CD4-positive, CD25-positive, alpha-beta regulatory T cell (primary cell): ENCODE measurements around the gene KCNQ1. TPM values are rescaled to one million over a fixed set of nuclear protein-coding genes. Genes with fewer than 3 reads are reported as not detected.

Experiments used
- ATAC-seq, 2 donors: fragments of 150-1000 bp; cut with Tn5 transposase; one replicate each; pipeline ENCODE4 v1.10.0; 2021; ENCODE audit warnings: low read depth in 2 of 2, moderate number of reproducible peaks in 2 of 2, moderate library complexity in 1 of 2
- DNase-seq, 3 donors: peaks; one replicate each; pipeline versions ENCODE4 v3.0.0 to v3.0.0-alpha.2; 2012 to 2022; ENCODE audit warnings: mixed read lengths in 1 of 3
- H3K27ac ChIP-seq: one replicate; pipeline ENCODE4 v1.7.0; 2013; ENCODE audit warnings: mild to moderate bottlenecking, low read length; ENCODE audit not compliant: insufficient read depth, poor library complexity, severe bottlenecking
- H3K27me3 ChIP-seq: one replicate; pipeline ENCODE4 v1.7.0; 2013; ENCODE audit warnings: low read length; ENCODE audit not compliant: control insufficient read depth, insufficient read depth
- H3K36me3 ChIP-seq: one replicate; pipeline ENCODE4 v1.7.0; 2013; ENCODE audit warnings: mild to moderate bottlenecking, low read length, moderate library complexity; ENCODE audit not compliant: control insufficient read depth, insufficient read depth
- H3K4me1 ChIP-seq: 2 replicates; pipeline ENCODE4 v1.7.0; 2013; ENCODE audit warnings: mild to moderate bottlenecking, low read length; ENCODE audit not compliant: insufficient read depth, control insufficient read depth, poor library complexity, severe bottlenecking
- H3K4me3 ChIP-seq: one replicate; pipeline ENCODE4 v1.7.0; 2013; ENCODE audit warnings: low read depth, mild to moderate bottlenecking, low read length, moderate library complexity
- H3K9me3 ChIP-seq, 2 experiments: 1 replicate in 1 of 2; 2 replicates in 1 of 2; pipeline ENCODE4 v1.7.0; 2013; ENCODE audit warnings: low read length in 2 of 2, mild to moderate bottlenecking in 1 of 2, moderate library complexity in 1 of 2; ENCODE audit not compliant: control insufficient read depth in 2 of 2
- H3K27ac Mint-ChIP-seq, 3 donors: one replicate each; pipeline ENCODE4 v1.8.0; 2020 to 2022; ENCODE audit warnings: mild to moderate bottlenecking in 3 of 3, mixed read lengths in 3 of 3, moderate library complexity in 2 of 3
- H3K27me3 Mint-ChIP-seq: one replicate; pipeline ENCODE4 v1.8.0; 2022; ENCODE audit warnings: mild to moderate bottlenecking, mixed read lengths
- H3K36me3 Mint-ChIP-seq: one replicate; pipeline ENCODE4 v1.8.0; 2020; ENCODE audit warnings: mixed read lengths
- H3K4me1 Mint-ChIP-seq, 4 donors: one replicate each; pipeline ENCODE4 v1.8.0; 2020 to 2022; ENCODE audit warnings: mixed read lengths in 4 of 4, mild to moderate bottlenecking in 1 of 4
- H3K4me3 Mint-ChIP-seq, 4 donors: one replicate each; pipeline ENCODE4 v1.8.0; 2020 to 2022; ENCODE audit warnings: mild to moderate bottlenecking in 4 of 4, mixed read lengths in 4 of 4, moderate library complexity in 3 of 4
- H3K9me3 Mint-ChIP-seq, 7 donors: one replicate each; pipeline ENCODE4 v1.8.0; 2020 to 2022; ENCODE audit warnings: mixed read lengths in 7 of 7, mild to moderate bottlenecking in 3 of 7, moderate library complexity in 2 of 7
- polyA plus RNA-seq, 4 donors: library from polyadenylated mRNA; unstranded; fragments of 300-500 nt; fragmentation: Illumina TruSeq; gene quantifications; one replicate each; pipeline ENCODE4 v1.2.3, GENCODE V29; 2021
- total RNA-seq: library from RNA; stranded (reverse); gene quantifications from one replicate; pipeline ENCODE4 v1.2.3, GENCODE V29; 2022

Gene KCNQ1
- total and polyA plus RNA-seq, 5 donors from 2014 or later, result 5.5 to 13.4 (median 6.8) TPM

DNA sequence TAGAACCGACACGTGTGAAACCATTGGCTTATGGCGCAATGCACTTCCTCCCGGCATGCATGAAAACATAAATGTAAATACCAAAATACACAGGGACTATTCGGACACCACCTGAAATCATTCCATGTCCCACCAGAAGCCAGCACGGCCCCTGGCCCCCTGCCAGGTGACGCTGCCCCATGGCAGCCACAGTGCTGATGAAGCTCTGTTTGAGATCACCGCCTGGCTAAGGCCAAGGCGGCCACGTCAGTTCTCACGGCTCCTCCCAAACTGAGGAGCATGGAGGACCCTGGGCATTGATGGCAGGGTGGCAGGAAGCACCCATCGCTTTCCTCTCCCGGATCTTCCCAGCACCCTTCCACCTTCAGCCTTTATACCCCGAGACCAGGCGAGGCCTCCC is 351.3 kb downstream of the KCNQ1 start:
- Mint-ChIP-seq H3K36me3 (peaks cover 14% of the 10 kb centered on the region), H3K4me3 (no peak overlapping the region), H3K27me3 (no peaks in the 10 kb centered on the region), H3K4me1 (no peaks in the 10 kb centered on the region), H3K27ac (no peak overlapping the region), H3K9me3 (no peaks in the 10 kb centered on the region)
- no peak overlapping the region for H3K27ac ChIP-seq
- H3K4me3 ChIP-seq, result no peak overlapping the region
- H3K36me3 ChIP-seq, result no peaks in the 10 kb centered on the region
- H3K27me3 ChIP-seq, result no peaks in the 10 kb centered on the region
- DNase-seq (no peak), ATAC-seq (no peak)
- H3K4me1 ChIP-seq, result no peaks in the 10 kb centered on the region
- no peaks in the 10 kb centered on the region for H3K9me3 ChIP-seq

DNA sequence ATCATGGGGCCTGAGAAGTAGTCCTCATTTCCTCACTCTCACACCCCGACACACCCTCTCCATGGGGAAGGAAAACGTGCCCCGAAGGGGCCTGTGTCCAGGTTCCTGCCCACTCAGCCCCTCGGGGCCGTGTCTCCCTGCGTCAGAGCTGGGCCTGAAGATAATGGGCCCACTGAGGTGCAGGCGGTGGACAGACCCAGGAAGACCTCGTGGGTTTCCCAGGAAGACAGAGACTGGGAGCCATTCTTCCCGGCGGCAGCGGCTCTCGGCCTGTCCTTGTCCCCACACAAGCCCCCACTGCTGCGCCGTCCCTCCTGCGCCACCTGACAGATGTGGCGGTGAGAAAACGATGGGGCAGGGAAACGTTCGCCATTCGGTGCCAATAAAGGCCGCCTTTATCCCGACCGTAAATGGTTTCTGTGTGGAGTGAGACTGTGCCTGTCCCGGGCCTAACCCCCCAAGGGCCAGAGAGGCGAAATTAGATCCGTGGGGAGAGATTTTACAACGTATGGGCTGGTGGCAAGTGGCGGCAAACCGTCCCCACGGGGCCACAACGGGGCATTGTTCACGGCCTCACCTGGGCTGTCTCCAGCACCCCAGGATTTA is 351.8 kb downstream of the KCNQ1 start:
- Histone ChIP-seq H3K4me3 (no peak overlapping the region), H3K27ac (no peak overlapping the region), H3K36me3 (no peaks in the 10 kb centered on the region), H3K9me3 (no peaks in the 10 kb centered on the region), H3K4me1 (no peaks in the 10 kb centered on the region), H3K27me3 (no peaks in the 10 kb centered on the region)
- no peaks in the 10 kb centered on the region for H3K9me3 Mint-ChIP-seq
- ATAC-seq, result no peak
- no peak for DNase-seq
- no peak overlapping the region for H3K4me3 Mint-ChIP-seq
- H3K36me3 Mint-ChIP-seq, result peaks cover 14% of the 10 kb centered on the region
- no peaks in the 10 kb centered on the region for H3K4me1 Mint-ChIP-seq
- no peaks in the 10 kb centered on the region for H3K27me3 Mint-ChIP-seq
- no peak overlapping the region for H3K27ac Mint-ChIP-seq

DNA sequence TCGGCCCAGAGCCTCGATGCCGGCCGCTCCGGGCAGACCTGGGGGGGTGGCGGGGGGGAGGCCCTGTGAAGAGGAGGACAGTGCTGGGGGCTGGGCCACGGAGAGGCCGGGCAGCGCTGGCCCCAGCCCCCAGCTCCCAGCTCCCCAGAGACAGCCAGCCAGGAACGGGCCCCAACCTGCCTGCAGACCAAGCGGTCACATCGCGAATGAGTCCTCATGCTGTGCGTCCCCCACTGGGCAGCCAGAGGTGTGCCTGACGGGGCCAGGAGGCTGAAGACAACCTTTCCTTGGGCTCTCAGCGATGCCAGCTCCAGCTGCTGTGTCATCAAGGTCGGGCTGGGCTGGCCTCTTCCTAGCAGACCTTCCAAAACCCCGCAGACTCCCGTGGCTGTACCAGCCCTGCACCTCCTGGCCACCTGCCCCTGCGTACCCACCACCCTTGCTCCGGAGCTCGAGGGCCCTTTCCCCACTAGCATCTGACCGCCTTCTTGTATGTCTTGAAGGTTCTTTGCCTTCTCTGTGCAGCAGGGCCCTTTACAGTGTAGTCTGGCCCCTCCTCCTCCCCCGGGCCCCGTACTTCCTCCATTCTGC is 352.4 kb downstream of the KCNQ1 start:
- DNase-seq (no peak), ATAC-seq (no peak)
- H3K36me3 ChIP-seq, result no peaks in the 10 kb centered on the region
- H3K9me3 ChIP-seq, result no peaks in the 10 kb centered on the region
- Mint-ChIP-seq H3K36me3 (peaks cover 14% of the 10 kb centered on the region), H3K4me3 (no peak overlapping the region), H3K4me1 (no peaks in the 10 kb centered on the region), H3K9me3 (no peaks in the 10 kb centered on the region), H3K27ac (no peak overlapping the region), H3K27me3 (no peaks in the 10 kb centered on the region)
- no peaks in the 10 kb centered on the region for H3K27me3 ChIP-seq
- H3K4me3 ChIP-seq, result no peak overlapping the region
- H3K27ac ChIP-seq, result no peak overlapping the region
- no peaks in the 10 kb centered on the region for H3K4me1 ChIP-seq

DNA sequence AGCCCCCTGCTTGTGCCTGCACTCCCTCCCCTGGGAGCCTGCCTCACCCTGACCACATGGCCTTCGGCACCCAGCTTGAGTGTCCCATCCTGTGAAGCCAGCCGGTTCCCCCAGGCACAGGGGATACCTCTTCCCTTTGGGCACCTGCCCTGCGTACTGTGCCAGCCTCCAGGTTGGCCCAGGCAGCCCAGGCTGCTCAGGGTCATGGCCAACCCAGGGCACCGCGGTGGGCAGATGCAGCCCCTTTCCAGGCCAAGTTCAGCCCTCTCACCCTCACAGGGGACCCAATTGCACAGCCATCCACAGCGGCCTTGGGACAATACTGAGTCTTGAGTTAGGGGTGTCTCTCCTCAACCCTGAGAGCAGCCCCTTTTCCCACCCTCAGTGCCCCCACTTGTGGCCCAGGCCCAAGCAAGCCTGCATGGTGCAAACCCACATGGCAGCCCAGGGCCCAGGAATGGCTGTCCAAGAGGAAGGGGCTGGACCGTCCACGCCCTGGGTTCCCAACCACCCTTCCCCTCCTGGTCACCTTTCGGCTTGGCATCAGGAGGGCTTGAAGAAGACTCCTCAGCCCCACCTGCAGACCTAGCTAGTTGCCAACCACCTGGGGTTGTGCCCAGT is 353.0 kb downstream of the KCNQ1 start:
- Mint-ChIP-seq H3K4me3 (no peak overlapping the region), H3K36me3 (peaks cover 14% of the 10 kb centered on the region), H3K9me3 (no peaks in the 10 kb centered on the region), H3K4me1 (no peaks in the 10 kb centered on the region), H3K27ac (no peak overlapping the region), H3K27me3 (no peaks in the 10 kb centered on the region)
- Histone ChIP-seq H3K4me3 (no peak overlapping the region), H3K36me3 (no peaks in the 10 kb centered on the region), H3K27me3 (no peaks in the 10 kb centered on the region), H3K4me1 (no peaks in the 10 kb centered on the region), H3K9me3 (no peaks in the 10 kb centered on the region), H3K27ac (no peak overlapping the region)
- DNase-seq (peak in 1 of 3 donors; percentile 0), ATAC-seq (no peak)

DNA sequence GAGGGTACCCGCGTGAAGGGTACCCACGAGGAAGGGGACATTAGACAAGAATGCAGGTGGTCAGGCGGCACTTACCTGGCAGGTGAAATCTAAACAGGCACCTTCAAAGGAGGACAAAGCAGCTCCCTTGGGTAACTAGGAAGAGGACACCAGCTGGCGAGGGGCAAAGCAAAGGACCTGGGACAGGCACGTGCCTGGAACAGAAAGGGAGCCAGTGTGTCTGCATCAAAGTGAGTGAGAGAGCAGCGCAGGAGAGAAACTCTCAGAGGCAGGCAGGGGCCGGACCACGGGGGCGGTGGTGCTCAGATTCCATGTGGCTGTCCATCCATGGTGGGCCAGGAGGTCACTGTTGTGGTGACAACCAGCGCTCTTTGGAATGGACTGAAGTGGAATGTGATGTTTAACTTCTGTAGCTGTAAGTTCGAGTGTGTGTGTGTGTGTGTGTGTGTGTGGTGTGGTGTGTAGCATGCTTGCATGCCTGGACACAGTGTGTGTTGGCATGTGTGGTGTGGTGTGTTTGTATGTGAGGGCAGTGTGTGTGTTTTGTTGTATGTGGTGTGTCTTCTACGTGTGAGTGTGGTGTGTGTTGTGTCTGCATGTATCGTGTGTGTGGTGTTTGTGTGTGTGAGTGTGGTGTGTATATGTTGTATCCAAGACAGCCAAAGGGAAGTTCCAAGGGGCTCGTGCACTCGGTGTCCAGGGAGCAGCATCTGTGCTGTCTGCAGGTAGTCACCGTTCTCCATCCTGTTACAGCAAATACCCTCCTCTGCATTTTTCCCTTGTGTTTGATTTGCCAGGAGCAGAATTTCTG is 354.3 kb downstream of the KCNQ1 start:
- no peak overlapping the region for H3K4me3 Mint-ChIP-seq
- H3K4me3 ChIP-seq, result no peak overlapping the region
- H3K27ac ChIP-seq, result no peak overlapping the region
- ATAC-seq (no peak), DNase-seq (no peak)
- H3K9me3 ChIP-seq, result no peaks in the 10 kb centered on the region
- no peaks in the 10 kb centered on the region for H3K27me3 ChIP-seq
- H3K4me1 Mint-ChIP-seq, result no peaks in the 10 kb centered on the region
- H3K27me3 Mint-ChIP-seq, result no peaks in the 10 kb centered on the region
- no peak overlapping the region for H3K27ac Mint-ChIP-seq
- no peaks in the 10 kb centered on the region for H3K9me3 Mint-ChIP-seq
- no peaks in the 10 kb centered on the region for H3K36me3 ChIP-seq
- peaks cover 8% of the 10 kb centered on the region for H3K36me3 Mint-ChIP-seq
- H3K4me1 ChIP-seq, result no peaks in the 10 kb centered on the region

DNA sequence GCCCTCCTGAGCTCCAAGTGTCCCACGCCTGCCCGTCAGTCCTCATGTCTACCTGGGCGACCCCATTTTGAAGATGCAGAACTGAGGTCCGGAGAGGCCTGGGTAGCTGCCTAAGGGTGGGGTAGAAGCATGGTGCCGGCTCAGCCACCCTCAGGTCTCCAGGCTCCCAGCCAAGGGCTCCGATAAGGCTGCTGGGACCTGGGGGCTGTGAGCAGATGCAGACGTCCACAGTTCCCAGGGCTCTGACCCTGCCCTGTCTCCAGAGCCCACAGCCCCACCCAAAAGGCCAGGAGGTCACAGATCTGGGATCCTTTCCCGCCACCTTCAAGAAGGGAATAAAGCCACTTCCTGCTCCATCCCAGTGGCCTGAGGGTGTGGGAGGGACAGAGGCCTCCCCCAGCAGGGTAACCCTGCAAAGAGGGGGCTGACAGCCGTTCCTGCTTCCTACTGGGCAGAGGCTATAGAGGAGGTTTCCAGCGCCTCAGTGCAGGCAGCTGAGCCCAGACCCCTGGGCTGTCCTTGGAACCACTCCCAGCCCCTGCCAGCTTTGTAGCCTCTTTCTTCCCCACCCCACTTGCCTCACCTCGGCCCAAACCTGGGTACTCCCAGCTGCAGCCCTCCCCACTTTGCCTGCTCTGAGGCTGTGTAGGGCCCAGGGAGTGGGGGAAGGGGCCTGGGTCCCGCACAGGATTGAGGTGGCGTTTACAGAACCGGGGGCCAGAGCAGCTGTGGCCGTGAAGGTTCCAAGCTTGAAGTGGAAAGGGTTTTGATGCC is 355.3 kb downstream of the KCNQ1 start:
- Histone ChIP-seq H3K9me3 (no peaks in the 10 kb centered on the region), H3K4me1 (no peaks in the 10 kb centered on the region), H3K4me3 (no peak overlapping the region), H3K27me3 (no peaks in the 10 kb centered on the region), H3K36me3 (no peaks in the 10 kb centered on the region), H3K27ac (no peak overlapping the region)
- no peaks in the 10 kb centered on the region for H3K9me3 Mint-ChIP-seq
- no peak overlapping the region for H3K27ac Mint-ChIP-seq
- ATAC-seq (no peak), DNase-seq (no peak)
- no peaks in the 10 kb centered on the region for H3K4me1 Mint-ChIP-seq
- H3K27me3 Mint-ChIP-seq, result no peaks in the 10 kb centered on the region
- no peak overlapping the region for H3K4me3 Mint-ChIP-seq
- peaks cover 8% of the 10 kb centered on the region for H3K36me3 Mint-ChIP-seq

DNA sequence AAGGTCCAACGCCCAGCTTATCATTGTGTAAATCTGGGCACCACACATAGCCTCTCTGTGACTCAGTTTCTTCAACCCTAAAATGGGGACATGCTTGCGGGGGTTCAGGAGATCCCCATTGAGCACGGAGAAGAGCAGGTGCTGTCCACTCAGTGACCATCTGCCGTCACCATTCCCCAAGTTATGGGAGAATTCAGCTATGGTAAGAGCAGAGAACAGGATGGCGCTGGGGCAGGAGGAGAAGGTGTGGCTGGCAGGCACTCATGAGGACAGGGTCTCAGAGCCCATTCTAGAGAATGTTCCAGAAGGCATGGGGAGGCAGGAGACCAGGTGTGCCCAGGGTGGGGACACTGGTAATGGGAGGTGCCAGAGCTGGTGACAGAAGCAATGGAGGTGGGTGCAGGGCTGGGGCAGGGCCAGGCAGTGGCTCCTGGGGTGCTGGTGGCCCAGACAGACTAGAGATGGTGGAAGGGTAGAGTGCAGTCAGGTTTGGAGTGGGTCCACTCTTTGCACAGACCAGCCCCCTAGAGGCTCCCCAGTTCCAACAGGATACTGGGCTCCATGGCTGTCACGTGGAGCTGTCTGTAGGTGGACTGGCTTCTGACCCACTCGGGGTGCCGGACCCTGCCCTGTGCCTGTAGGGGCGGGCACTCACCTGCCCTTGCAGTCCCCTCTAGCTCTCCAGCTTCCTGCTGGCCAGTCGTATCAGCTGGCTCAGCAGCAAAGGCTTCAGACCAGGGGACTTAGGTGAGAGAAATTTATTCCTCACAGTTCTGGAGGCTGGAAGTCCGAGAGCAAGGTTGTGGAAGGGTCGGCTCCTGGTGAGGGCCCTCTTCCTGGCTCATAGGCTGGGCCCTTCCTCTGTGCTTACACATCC is 356.1 kb downstream of the KCNQ1 start:
- Mint-ChIP-seq H3K4me1 (no peaks in the 10 kb centered on the region), H3K9me3 (no peaks in the 10 kb centered on the region), H3K4me3 (no peak overlapping the region), H3K36me3 (peaks cover 6% of the 10 kb centered on the region), H3K27me3 (no peaks in the 10 kb centered on the region), H3K27ac (peak overlapping the region in 1 of 3 donors; percentile 83)
- H3K4me1 ChIP-seq, result no peaks in the 10 kb centered on the region
- no peaks in the 10 kb centered on the region for H3K36me3 ChIP-seq
- H3K27me3 ChIP-seq, result no peaks in the 10 kb centered on the region
- H3K9me3 ChIP-seq, result no peaks in the 10 kb centered on the region
- H3K27ac ChIP-seq, result no peak overlapping the region
- DNase-seq (no peak), ATAC-seq (no peak)
- H3K4me3 ChIP-seq, result no peak overlapping the region
